Measurements from ENCODE around the gene TACR1. TPM values are rescaled to one million over a fixed set of nuclear protein-coding genes. Genes with fewer than 3 reads are reported as not detected.

The TACR1 gene
- total and polyA plus RNA-seq, 2 of the 8 experiments (the other 6 are each of a cell fraction or from before 2014, with no cell fraction given): 0.09 to 0.37 TPM

DNA sequence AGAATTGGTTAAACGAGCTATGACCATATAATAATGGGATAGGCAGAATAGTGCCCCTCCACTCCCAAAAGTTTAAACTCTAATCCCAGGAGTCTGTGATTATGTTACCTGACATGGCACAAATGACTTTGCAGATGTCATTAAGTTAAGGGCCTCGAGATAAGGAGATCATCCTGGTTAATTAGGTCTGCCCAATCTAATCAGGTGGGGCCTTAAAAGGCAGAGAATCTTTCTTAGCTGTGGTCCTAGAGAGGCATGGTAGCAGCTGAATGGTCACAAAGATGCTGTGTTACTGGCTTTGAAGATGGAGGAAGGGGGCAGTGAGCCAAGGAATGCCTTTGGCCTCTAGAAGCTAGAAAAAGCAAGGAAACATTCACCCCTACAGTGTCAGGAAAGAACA is 31.1 kb downstream of the TACR1 start (continued):
- TF ChIP-seq SUZ12 (IDR thresholded peaks at IDR 0.05; ENCODE audit: low read length): no peak

All from H1 (cell line).